Measurements from ENCODE around the gene PSMD12.
"Not testable (repeated sequence)": the region's sequence is repeated elsewhere in the genome, so short reads cannot be mapped to it uniquely, and the experiment has no call there.

PSMD12 gene
- 50.4 to 153 reads per million in 2 experiments for total RNA-seq

- peak; percentile 89 for DNase-seq (ENCODE audit: low read depth)
These were observed at the start of gene PSMD12 for GRCh38 chr17:67366193-67367157. PSMD12 (minus strand) TSS chr17:67366577; CDS start chr17:67366519, 58 bp downstream.

- DNase-seq (ENCODE audit: low read depth), result no peak
These were observed 48.9 kb upstream of the PSMD12 start for GRCh38 chr17:67415291-67415690.

- DNase-seq (ENCODE audit: low read depth), result no peak
These were observed 48.2 kb upstream of the PSMD12 start for GRCh38 chr17:67414559-67414958.

GRCh38 chr17:67414130-67414529 is 47.8 kb upstream of the PSMD12 start:
- DNase-seq (ENCODE audit: low read depth), result no peak

- no peak for DNase-seq (ENCODE audit: low read depth)
These were observed 47.0 kb upstream of the PSMD12 start for GRCh38 chr17:67413388-67413787.

- DNase-seq (ENCODE audit: low read depth), result no peak
These were observed 46.6 kb upstream of the PSMD12 start for GRCh38 chr17:67412941-67413340.

GRCh38 chr17:67412032-67412431 is 45.7 kb upstream of the PSMD12 start:
- no peak for DNase-seq (ENCODE audit: low read depth)

- no peak for DNase-seq (ENCODE audit: low read depth)
These were observed 45.0 kb upstream of the PSMD12 start for GRCh38 chr17:67411397-67411796.

- DNase-seq (ENCODE audit: low read depth), result not testable (repeated sequence)
These were observed 42.1 kb upstream of the PSMD12 start for GRCh38 chr17:67408455-67408830.

GRCh38 chr17:67403483-67403882 is 37.1 kb upstream of the PSMD12 start:
- no peak for DNase-seq (ENCODE audit: low read depth)

- no peak for DNase-seq (ENCODE audit: low read depth)
These were observed 36.7 kb upstream of the PSMD12 start for GRCh38 chr17:67403065-67403464.

- no peak for DNase-seq (ENCODE audit: low read depth)
These were observed 35.5 kb upstream of the PSMD12 start for GRCh38 chr17:67401598-67402504.

- DNase-seq (ENCODE audit: low read depth), result no peak
These were observed 34.7 kb upstream of the PSMD12 start for GRCh38 chr17:67401106-67401505.

GRCh38 chr17:67400193-67400592 is 33.8 kb upstream of the PSMD12 start:
- DNase-seq (ENCODE audit: low read depth), result no peak

GRCh38 chr17:67399676-67400075 is 33.3 kb upstream of the PSMD12 start:
- no peak for DNase-seq (ENCODE audit: low read depth)

GRCh38 chr17:67393809-67394397 is 27.5 kb upstream of the PSMD12 start:
- DNase-seq (ENCODE audit: low read depth), result no peak

- no peak for DNase-seq (ENCODE audit: low read depth)
These were observed 25.7 kb upstream of the PSMD12 start for GRCh38 chr17:67392111-67392510.

- DNase-seq (ENCODE audit: low read depth), result no peak
These were observed 24.4 kb upstream of the PSMD12 start for GRCh38 chr17:67390646-67391361.

GRCh38 chr17:67390006-67390645 is 23.7 kb upstream of the PSMD12 start:
- DNase-seq (ENCODE audit: low read depth), result no peak

GRCh38 chr17:67388986-67389385 is 22.6 kb upstream of the PSMD12 start:
- DNase-seq (ENCODE audit: low read depth), result no peak

GRCh38 chr17:67388536-67388935 is 22.2 kb upstream of the PSMD12 start:
- DNase-seq (ENCODE audit: low read depth), result not testable (repeated sequence)

Data from T follicular helper cell (primary cell).